Endothelial cell of umbilical vein (primary cell): Measurements from ENCODE around the gene ANKS1B.

ENCODE experiments used
- CTCF ChIP-seq, 2 donors: IDR thresholded peaks; 1 replicate in 1 of 2; 2 replicates in 1 of 2; pipeline ENCODE4 v1.5.1; 2011; ENCODE audit warnings: low read length in 2 of 2, mild to moderate bottlenecking in 2 of 2, moderate library complexity in 2 of 2, control low read depth in 1 of 2, inconsistent platforms in 1 of 2, low read depth in 1 of 2; ENCODE audit not compliant: insufficient read depth in 1 of 2; ENCODE audit errors: extremely low read depth in 1 of 2
- EZH2 ChIP-seq: IDR thresholded peaks from 2 replicates; pipeline ENCODE4 v1.6.1; 2012; ENCODE audit warnings: borderline replicate concordance, low read depth, mild to moderate bottlenecking, moderate library complexity, low read length, inconsistent platforms; ENCODE audit not compliant: severe bottlenecking
- FOS ChIP-seq: IDR thresholded peaks from 2 replicates; pipeline ENCODE4 v1.6.1; 2011; ENCODE audit warnings: mild to moderate bottlenecking, low read length, moderate library complexity, borderline replicate concordance; ENCODE audit not compliant: insufficient read depth
- POLR2A ChIP-seq: IDR thresholded peaks from 2 replicates; pipeline ENCODE4 v1.6.1; 2012; ENCODE audit warnings: low read depth, mild to moderate bottlenecking, control low read depth, low read length

GRCh38 chr12:98754095-98754494, 1230.6 kb downstream of the ANKS1B start:
- TF ChIP-seq CTCF (IDR thresholded peaks at IDR 0.05; ENCODE audit: extremely low read depth in 1 of 2, insufficient read depth in 1 of 2, low read depth in 1 of 2, low read length in 2 of 2), result no peak
- TF ChIP-seq POLR2A, result no peak
- TF ChIP-seq FOS, result no peak
- no peak for TF ChIP-seq EZH2
